ENCODE data around the gene PDZRN4.
"Not testable (repeated sequence)": the region's sequence is repeated elsewhere in the genome, so short reads cannot be mapped to it uniquely, and the experiment has no call there.

Gene PDZRN4

GRCh38 chr12:41604830-41605229 is 416.7 kb downstream of the PDZRN4 start:
- peak; percentile 4 for DNase-seq (ENCODE audit: low read depth)
- no peak for TF ChIP-seq CTCF (IDR thresholded peaks at IDR 0.05; ENCODE audit: low read length, missing control alignments)
- H3K4me3 ChIP-seq (replicated peaks; ENCODE audit: low read depth, low read length): no peak overlapping the region

GRCh38 chr12:41605545-41606305 is 417.6 kb downstream of the PDZRN4 start:
- DNase-seq (ENCODE audit: low read depth): no peak
- TF ChIP-seq CTCF (IDR thresholded peaks at IDR 0.05; ENCODE audit: low read length, missing control alignments): no peak
- no peak overlapping the region for H3K4me3 ChIP-seq (replicated peaks; ENCODE audit: low read depth, low read length)

- no peak overlapping the region for H3K4me3 ChIP-seq (replicated peaks; ENCODE audit: low read depth, low read length)
- DNase-seq (ENCODE audit: low read depth): no peak
- TF ChIP-seq CTCF (IDR thresholded peaks at IDR 0.05; ENCODE audit: low read length, missing control alignments): no peak
Measured at GRCh38 chr12:41606468-41607445, 418.6 kb downstream of the PDZRN4 start.

GRCh38 chr12:41612892-41613557 is 424.9 kb downstream of the PDZRN4 start:
- H3K4me3 ChIP-seq (replicated peaks; ENCODE audit: low read depth, low read length): no peak overlapping the region
- DNase-seq (ENCODE audit: low read depth): no peak
- no peak for TF ChIP-seq CTCF (IDR thresholded peaks at IDR 0.05; ENCODE audit: low read length, missing control alignments)

GRCh38 chr12:41615174-41615573 is 427.1 kb downstream of the PDZRN4 start:
- H3K4me3 ChIP-seq (replicated peaks; ENCODE audit: low read depth, low read length); DNase-seq (ENCODE audit: low read depth): not testable (repeated sequence)

GRCh38 chr12:41619705-41620104 is 431.6 kb downstream of the PDZRN4 start:
- no peak for TF ChIP-seq CTCF (IDR thresholded peaks at IDR 0.05; ENCODE audit: low read length, missing control alignments)
- no peak overlapping the region for H3K4me3 ChIP-seq (replicated peaks; ENCODE audit: low read depth, low read length)
- no peak for DNase-seq (ENCODE audit: low read depth)

- no peak for TF ChIP-seq CTCF (IDR thresholded peaks at IDR 0.05; ENCODE audit: low read length, missing control alignments)
Measured at GRCh38 chr12:41621291-41621690, 433.2 kb downstream of the PDZRN4 start.

More at GRCh38 chr12:41621291-41621690, 433.2 kb downstream of the PDZRN4 start:
- DNase-seq (ENCODE audit: low read depth): no peak
- H3K4me3 ChIP-seq (replicated peaks; ENCODE audit: low read depth, low read length): no peak overlapping the region

Data from fibroblast of pulmonary artery (primary cell).